MM.1S (cell line): ENCODE measurements around the gene SET.

Experiments
- EZH2 ChIP-seq: fragments of 300-600 bp; sonication (generic); optimal IDR thresholded peaks from 2 replicates; pipeline ENCODE3; 2017; ENCODE audit warnings: low read depth, mild to moderate bottlenecking, antibody characterized with exemption, low read length, mixed read lengths
- TF ChIP-seq, protein P1 (sequence below): fragments of 300-600 bp; sonication (generic); IDR thresholded peaks from 2 replicates; pipeline ENCODE4 v1.5.1; 2016; ENCODE audit warnings: antibody characterized with exemption, low read length, mixed read lengths

DNA sequence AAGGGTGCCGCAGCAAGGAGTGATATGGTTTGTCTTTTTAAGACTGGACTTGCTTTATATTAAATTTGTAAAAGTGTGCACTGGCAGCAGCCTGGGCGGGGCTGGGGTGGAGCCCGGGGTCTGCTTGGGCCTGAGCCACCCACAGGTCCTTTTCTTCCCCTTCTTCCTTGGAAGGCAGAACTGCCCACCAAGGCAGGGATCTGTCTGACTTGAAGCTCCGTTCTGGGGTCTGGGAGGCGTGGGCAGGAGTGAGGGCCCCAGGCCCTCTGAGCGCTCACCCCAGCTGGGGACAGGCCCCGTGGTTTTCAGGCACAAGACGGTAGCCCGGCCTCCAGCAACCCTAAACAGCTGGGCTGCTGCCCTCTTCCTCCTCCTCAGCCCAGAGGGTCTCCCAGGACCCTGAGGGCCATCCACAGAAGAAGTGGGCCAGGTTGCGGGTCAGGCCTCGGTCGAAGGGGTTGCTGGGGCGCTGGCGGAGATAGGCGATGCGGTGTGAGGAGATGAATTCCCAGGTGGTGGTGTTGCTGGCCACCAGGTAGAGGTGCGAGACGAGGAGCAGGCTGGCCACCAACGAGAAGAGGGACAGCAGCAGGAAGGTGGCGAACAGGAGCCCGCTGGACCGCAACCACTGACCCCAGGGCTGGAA lies 31.9 kb downstream of the SET start:
- TF ChIP-seq, protein P1, sequence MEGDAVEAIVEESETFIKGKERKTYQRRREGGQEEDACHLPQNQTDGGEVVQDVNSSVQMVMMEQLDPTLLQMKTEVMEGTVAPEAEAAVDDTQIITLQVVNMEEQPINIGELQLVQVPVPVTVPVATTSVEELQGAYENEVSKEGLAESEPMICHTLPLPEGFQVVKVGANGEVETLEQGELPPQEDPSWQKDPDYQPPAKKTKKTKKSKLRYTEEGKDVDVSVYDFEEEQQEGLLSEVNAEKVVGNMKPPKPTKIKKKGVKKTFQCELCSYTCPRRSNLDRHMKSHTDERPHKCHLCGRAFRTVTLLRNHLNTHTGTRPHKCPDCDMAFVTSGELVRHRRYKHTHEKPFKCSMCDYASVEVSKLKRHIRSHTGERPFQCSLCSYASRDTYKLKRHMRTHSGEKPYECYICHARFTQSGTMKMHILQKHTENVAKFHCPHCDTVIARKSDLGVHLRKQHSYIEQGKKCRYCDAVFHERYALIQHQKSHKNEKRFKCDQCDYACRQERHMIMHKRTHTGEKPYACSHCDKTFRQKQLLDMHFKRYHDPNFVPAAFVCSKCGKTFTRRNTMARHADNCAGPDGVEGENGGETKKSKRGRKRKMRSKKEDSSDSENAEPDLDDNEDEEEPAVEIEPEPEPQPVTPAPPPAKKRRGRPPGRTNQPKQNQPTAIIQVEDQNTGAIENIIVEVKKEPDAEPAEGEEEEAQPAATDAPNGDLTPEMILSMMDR, result no peak
- no peak for TF ChIP-seq EZH2
